Natural killer cell treated with Interleukin-12 subunit alpha and Interleukin-12 subunit beta and Interleukin-15 and Interleukin-18, amount 100 ng/mL, for 72 hours (primary cell): Measurements from ENCODE around the gene HTR3A. TPM values are rescaled to one million over a fixed set of nuclear protein-coding genes. Genes with fewer than 3 reads are reported as not detected.

Source experiments
- ATAC-seq, 2 donors: fragments of 150-1000 bp; cut with Tn5 transposase in 1 of 2; sonication (Bioruptor Pico), chemical (Tn5 transposase) in 1 of 2; 2 replicates each; pipeline ENCODE4 v1.10.0; 2021
- DNase-seq: peaks from one replicate; pipeline ENCODE4 v3.0.0; 2022; ENCODE audit warnings: low spot score
- H3K27ac Mint-ChIP-seq, 2 donors: 1 replicate in 1 of 2; 2 replicates in 1 of 2; pipeline ENCODE4 v1.8.0; 2022; ENCODE audit warnings: mixed read lengths in 2 of 2, mild to moderate bottlenecking in 1 of 2, moderate library complexity in 1 of 2
- H3K27me3 Mint-ChIP-seq, 2 donors: 1 replicate in 1 of 2; 2 replicates in 1 of 2; pipeline ENCODE4 v1.8.0; 2022; ENCODE audit warnings: mixed read lengths in 2 of 2
- H3K36me3 Mint-ChIP-seq: one replicate; pipeline ENCODE4 v1.8.0; 2022; ENCODE audit warnings: mixed read lengths
- H3K4me1 Mint-ChIP-seq, 2 donors: 1 replicate in 1 of 2; 2 replicates in 1 of 2; pipeline ENCODE4 v1.8.0; 2022; ENCODE audit warnings: low read depth in 2 of 2, mixed read lengths in 2 of 2, mild to moderate bottlenecking in 1 of 2
- H3K4me3 Mint-ChIP-seq: one replicate; pipeline ENCODE4 v1.8.0; 2022; ENCODE audit warnings: mixed read lengths
- H3K9me3 Mint-ChIP-seq: 2 replicates; pipeline ENCODE4 v1.8.0; 2022; ENCODE audit warnings: mixed read lengths
- total RNA-seq, 2 donors: library from RNA; stranded (reverse); gene quantifications; one replicate each; pipeline ENCODE4 v1.2.3, GENCODE V29; 2022

Gene HTR3A
- total RNA-seq, 2 donors from 2014 or later = not detected

- ATAC-seq = no peak
- H3K36me3 Mint-ChIP-seq = no peaks in the 10 kb centered on the region
- H3K27ac Mint-ChIP-seq = no peak overlapping the region
- peaks cover 9% of the 10 kb centered on the region in 2 donors for H3K27me3 Mint-ChIP-seq
- no peaks in the 10 kb centered on the region for H3K9me3 Mint-ChIP-seq
- H3K4me1 Mint-ChIP-seq = no peaks in the 10 kb centered on the region
- no peak overlapping the region for H3K4me3 Mint-ChIP-seq
- DNase-seq = no peak
Measured at GRCh38 chr11:114016986-114017385, 42.1 kb downstream of the HTR3A start.

- Mint-ChIP-seq H3K27ac (no peak overlapping the region), H3K27me3 (peaks cover 2 to 7% of the 10 kb centered on the region in 2 donors), H3K9me3 (no peaks in the 10 kb centered on the region), H3K36me3 (no peaks in the 10 kb centered on the region), H3K4me1 (no peaks in the 10 kb centered on the region), H3K4me3 (no peak overlapping the region)
- ATAC-seq (no peak), DNase-seq (no peak)
Measured at GRCh38 chr11:114017723-114018122, 42.8 kb downstream of the HTR3A start.

- H3K9me3 Mint-ChIP-seq = no peaks in the 10 kb centered on the region
- no peak overlapping the region for H3K27ac Mint-ChIP-seq
- peaks cover 0 to 5% of the 10 kb centered on the region in 2 donors for H3K27me3 Mint-ChIP-seq
- DNase-seq (no peak), ATAC-seq (no peak)
- H3K4me3 Mint-ChIP-seq = no peak overlapping the region
- H3K36me3 Mint-ChIP-seq = no peaks in the 10 kb centered on the region
- H3K4me1 Mint-ChIP-seq = no peaks in the 10 kb centered on the region
Measured at GRCh38 chr11:114019046-114019445, 44.1 kb downstream of the HTR3A start.

- DNase-seq (no peak), ATAC-seq (no peak)
- H3K4me3 Mint-ChIP-seq = no peak overlapping the region
- no peaks in the 10 kb centered on the region for H3K4me1 Mint-ChIP-seq
- H3K27me3 Mint-ChIP-seq = peaks cover 0 to 5% of the 10 kb centered on the region in 2 donors
- H3K27ac Mint-ChIP-seq = no peak overlapping the region
- H3K36me3 Mint-ChIP-seq = no peaks in the 10 kb centered on the region
- no peaks in the 10 kb centered on the region for H3K9me3 Mint-ChIP-seq
Measured at GRCh38 chr11:114019574-114019973, 44.7 kb downstream of the HTR3A start.

GRCh38 chr11:114025329-114025907, 50.5 kb downstream of the HTR3A start:
- ATAC-seq (no peak), DNase-seq (no peak)
- Mint-ChIP-seq H3K27ac (no peak overlapping the region), H3K27me3 (peaks cover 17 to 29% of the 10 kb centered on the region in 2 donors), H3K4me1 (peaks cover 0 to 4% of the 10 kb centered on the region in 2 donors), H3K9me3 (no peaks in the 10 kb centered on the region), H3K36me3 (no peaks in the 10 kb centered on the region), H3K4me3 (no peak overlapping the region)

- H3K4me3 Mint-ChIP-seq = no peak overlapping the region
- peaks cover 0 to 4% of the 10 kb centered on the region in 2 donors for H3K4me1 Mint-ChIP-seq
- H3K27ac Mint-ChIP-seq = no peak overlapping the region
- no peak for DNase-seq
- peak; percentile 55 to 60 for ATAC-seq
- peaks cover 17 to 35% of the 10 kb centered on the region in 2 donors for H3K27me3 Mint-ChIP-seq
- no peaks in the 10 kb centered on the region for H3K9me3 Mint-ChIP-seq
- no peaks in the 10 kb centered on the region for H3K36me3 Mint-ChIP-seq
Measured at GRCh38 chr11:114026355-114026754, 51.4 kb downstream of the HTR3A start.

GRCh38 chr11:114027391-114027790, 52.5 kb downstream of the HTR3A start:
- H3K27ac Mint-ChIP-seq = no peak overlapping the region
- H3K9me3 Mint-ChIP-seq = no peaks in the 10 kb centered on the region
- H3K27me3 Mint-ChIP-seq = peaks cover 17 to 35% of the 10 kb centered on the region in 2 donors
- H3K4me3 Mint-ChIP-seq = no peak overlapping the region
- peaks cover 0 to 4% of the 10 kb centered on the region in 2 donors for H3K4me1 Mint-ChIP-seq
- DNase-seq = no peak
- no peaks in the 10 kb centered on the region for H3K36me3 Mint-ChIP-seq
- no peak for ATAC-seq

- H3K27ac Mint-ChIP-seq = no peak overlapping the region
- H3K27me3 Mint-ChIP-seq = peaks cover 17 to 35% of the 10 kb centered on the region in 2 donors
- ATAC-seq (no peak), DNase-seq (no peak)
- no peaks in the 10 kb centered on the region for H3K9me3 Mint-ChIP-seq
- H3K4me3 Mint-ChIP-seq = no peak overlapping the region
- H3K36me3 Mint-ChIP-seq = no peaks in the 10 kb centered on the region
- H3K4me1 Mint-ChIP-seq = peaks cover 0 to 4% of the 10 kb centered on the region in 2 donors
Measured at GRCh38 chr11:114027926-114028325, 53.0 kb downstream of the HTR3A start.

- H3K36me3 Mint-ChIP-seq = no peaks in the 10 kb centered on the region
- H3K27me3 Mint-ChIP-seq = peaks cover 16 to 26% of the 10 kb centered on the region in 2 donors
- no peak for DNase-seq
- H3K9me3 Mint-ChIP-seq = no peaks in the 10 kb centered on the region
- H3K4me3 Mint-ChIP-seq = no peak overlapping the region
- no peak for ATAC-seq
- H3K4me1 Mint-ChIP-seq = peaks cover 0 to 10% of the 10 kb centered on the region in 2 donors
- H3K27ac Mint-ChIP-seq = no peak overlapping the region
Measured at GRCh38 chr11:114031246-114031966, 56.5 kb downstream of the HTR3A start.

- Mint-ChIP-seq H3K36me3 (no peaks in the 10 kb centered on the region), H3K4me1 (peaks cover 0 to 7% of the 10 kb centered on the region in 2 donors), H3K9me3 (no peaks in the 10 kb centered on the region), H3K4me3 (no peak overlapping the region), H3K27me3 (peaks cover 13 to 26% of the 10 kb centered on the region in 2 donors), H3K27ac (no peak overlapping the region)
- DNase-seq = no peak
- ATAC-seq = no peak
Measured at GRCh38 chr11:114031967-114032320, 57.0 kb downstream of the HTR3A start.

- H3K27ac Mint-ChIP-seq = no peak overlapping the region
- DNase-seq (no peak), ATAC-seq (no peak)
- no peaks in the 10 kb centered on the region for H3K9me3 Mint-ChIP-seq
- H3K4me3 Mint-ChIP-seq = no peak overlapping the region
- peaks cover 0 to 7% of the 10 kb centered on the region in 2 donors for H3K4me1 Mint-ChIP-seq
- no peaks in the 10 kb centered on the region for H3K36me3 Mint-ChIP-seq
- H3K27me3 Mint-ChIP-seq = peaks cover 13 to 20% of the 10 kb centered on the region in 2 donors
Measured at GRCh38 chr11:114033066-114033465, 58.2 kb downstream of the HTR3A start.

GRCh38 chr11:114033572-114033971, 58.7 kb downstream of the HTR3A start:
- H3K27ac Mint-ChIP-seq = no peak overlapping the region
- H3K4me3 Mint-ChIP-seq = no peak overlapping the region
- no peak for ATAC-seq

GRCh38 chr11:114034956-114035355, 60.0 kb downstream of the HTR3A start:
- Mint-ChIP-seq H3K4me1 (peaks cover 0 to 7% of the 10 kb centered on the region in 2 donors), H3K9me3 (no peaks in the 10 kb centered on the region)

More at GRCh38 chr11:114033572-114033971, 58.7 kb downstream of the HTR3A start:
- H3K4me1 Mint-ChIP-seq = peaks cover 0 to 7% of the 10 kb centered on the region in 2 donors
- H3K27me3 Mint-ChIP-seq = peaks cover 10 to 15% of the 10 kb centered on the region in 2 donors
- no peaks in the 10 kb centered on the region for H3K36me3 Mint-ChIP-seq
- no peak for DNase-seq
- no peaks in the 10 kb centered on the region for H3K9me3 Mint-ChIP-seq

GRCh38 chr11:114036147-114036811, 61.4 kb downstream of the HTR3A start:
- Mint-ChIP-seq H3K4me3 (peak overlapping the region; percentile 25), H3K27me3 (peaks cover 0 to 4% of the 10 kb centered on the region in 2 donors), H3K36me3 (no peaks in the 10 kb centered on the region), H3K27ac (no peak overlapping the region), H3K4me1 (peaks cover 0 to 7% of the 10 kb centered on the region in 2 donors), H3K9me3 (no peaks in the 10 kb centered on the region)
- peak; percentile 85 for DNase-seq
- ATAC-seq = peak; percentile 85 to 96

More at GRCh38 chr11:114034956-114035355, 60.0 kb downstream of the HTR3A start:
- ATAC-seq (no peak), DNase-seq (no peak)
- no peaks in the 10 kb centered on the region for H3K36me3 Mint-ChIP-seq
- H3K27ac Mint-ChIP-seq = no peak overlapping the region
- peaks cover 8 to 11% of the 10 kb centered on the region in 2 donors for H3K27me3 Mint-ChIP-seq
- H3K4me3 Mint-ChIP-seq = no peak overlapping the region
